ENCODE measurements around the gene EFCAB8. TPM values are rescaled to one million over a fixed set of nuclear protein-coding genes. Genes with fewer than 3 reads are reported as not detected.
"Not testable (repeated sequence)": the region's sequence is repeated elsewhere in the genome, so short reads cannot be mapped to it uniquely, and the experiment has no call there.

EFCAB8 gene
- total RNA-seq, 1 experiment from 2014 or later: not detected

GRCh38 chr20:32960849-32961731, 102.4 kb downstream of the EFCAB8 start:
- no peak overlapping the region for H2AFZ ChIP-seq (ENCODE audit: low read length)
- H3K27me3 ChIP-seq (ENCODE audit: low read length): peaks cover 50% of the 10 kb centered on the region
- no peak for ATAC-seq
- no peaks in the 10 kb centered on the region for H3F3A ChIP-seq (ENCODE audit: low read length, unreplicated experiment)
- H3K9me3 ChIP-seq (ENCODE audit: low read length): no peaks in the 10 kb centered on the region
- TF ChIP-seq EZH2phosphoT487 (IDR thresholded peaks at IDR 0.05; ENCODE audit: borderline replicate concordance, low read length) (no peak), EZH2 (IDR thresholded peaks at IDR 0.05; ENCODE audit: low read length, unreplicated experiment) (no peak)
- TF ChIP-seq, protein P1, sequence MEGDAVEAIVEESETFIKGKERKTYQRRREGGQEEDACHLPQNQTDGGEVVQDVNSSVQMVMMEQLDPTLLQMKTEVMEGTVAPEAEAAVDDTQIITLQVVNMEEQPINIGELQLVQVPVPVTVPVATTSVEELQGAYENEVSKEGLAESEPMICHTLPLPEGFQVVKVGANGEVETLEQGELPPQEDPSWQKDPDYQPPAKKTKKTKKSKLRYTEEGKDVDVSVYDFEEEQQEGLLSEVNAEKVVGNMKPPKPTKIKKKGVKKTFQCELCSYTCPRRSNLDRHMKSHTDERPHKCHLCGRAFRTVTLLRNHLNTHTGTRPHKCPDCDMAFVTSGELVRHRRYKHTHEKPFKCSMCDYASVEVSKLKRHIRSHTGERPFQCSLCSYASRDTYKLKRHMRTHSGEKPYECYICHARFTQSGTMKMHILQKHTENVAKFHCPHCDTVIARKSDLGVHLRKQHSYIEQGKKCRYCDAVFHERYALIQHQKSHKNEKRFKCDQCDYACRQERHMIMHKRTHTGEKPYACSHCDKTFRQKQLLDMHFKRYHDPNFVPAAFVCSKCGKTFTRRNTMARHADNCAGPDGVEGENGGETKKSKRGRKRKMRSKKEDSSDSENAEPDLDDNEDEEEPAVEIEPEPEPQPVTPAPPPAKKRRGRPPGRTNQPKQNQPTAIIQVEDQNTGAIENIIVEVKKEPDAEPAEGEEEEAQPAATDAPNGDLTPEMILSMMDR (conservative IDR thresholded peaks at IDR 0.05; ENCODE audit: low read depth, low read length): no peak
- no peak overlapping the region for H3K9ac ChIP-seq (ENCODE audit: low read length)
- no peak for DNase-seq
- ChIA-PET POLR2A (ENCODE audit: unreplicated experiment) (no interaction called here), CTCF (no interaction called here)
- no peaks in the 10 kb centered on the region for H3K36me3 ChIP-seq (ENCODE audit: low read depth, low read length)
- H3K27ac ChIP-seq (ENCODE audit: low read length): no peak overlapping the region
- no peaks in the 10 kb centered on the region for H3K9me2 ChIP-seq (replicated peaks; ENCODE audit: low read length)
- intact Hi-C loops (cut with micrococcal nuclease): no loop called here
- H3K4me3 ChIP-seq (ENCODE audit: low read length): no peak overlapping the region
- no TSS peak for BruUV-seq (replicated peaks)
- H3K4me1 ChIP-seq (ENCODE audit: insufficient read depth, low read length): no peaks in the 10 kb centered on the region
- no peaks in the 10 kb centered on the region for H3K79me2 ChIP-seq (ENCODE audit: low read length)
- H3K4me2 ChIP-seq (ENCODE audit: low read length): no peak overlapping the region
- H4K20me1 ChIP-seq (ENCODE audit: low read length): no peaks in the 10 kb centered on the region

DNA sequence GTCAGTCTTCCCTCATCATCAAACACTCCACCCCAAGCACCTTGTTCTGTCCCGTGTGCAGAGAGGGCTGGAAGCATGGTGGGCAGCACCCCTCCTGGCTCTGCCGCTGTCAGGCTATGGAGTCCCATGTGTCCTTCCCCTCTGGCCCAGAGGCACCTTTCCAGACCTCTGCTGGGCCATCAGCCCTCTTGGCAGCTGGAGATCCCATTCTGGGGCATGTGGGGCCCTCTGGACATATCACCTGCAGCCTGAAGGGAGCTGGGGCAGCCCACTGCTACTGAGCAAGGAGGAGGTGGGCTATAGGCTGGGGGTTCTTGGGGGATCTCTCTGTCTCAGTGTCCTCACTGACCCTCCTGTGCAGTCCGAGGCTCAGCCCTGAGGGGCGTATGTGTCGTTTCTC, 103.3 kb downstream of the EFCAB8 start:
- CTCF ChIA-PET: no interaction called here
- no peaks in the 10 kb centered on the region for H3K9me3 ChIP-seq (ENCODE audit: low read length)
- no peaks in the 10 kb centered on the region for H4K20me1 ChIP-seq (ENCODE audit: low read length)
- TF ChIP-seq EZH2 (IDR thresholded peaks at IDR 0.05; ENCODE audit: low read length, unreplicated experiment) (no peak), EZH2phosphoT487 (IDR thresholded peaks at IDR 0.05; ENCODE audit: borderline replicate concordance, low read length) (no peak)
- TF ChIP-seq, protein P1 (conservative IDR thresholded peaks at IDR 0.05; ENCODE audit: low read depth, low read length): no peak
- POLR2A ChIA-PET (ENCODE audit: unreplicated experiment): no interaction called here
- H3K9me2 ChIP-seq (replicated peaks; ENCODE audit: low read length): no peaks in the 10 kb centered on the region
- H3K36me3 ChIP-seq (ENCODE audit: low read depth, low read length): no peaks in the 10 kb centered on the region
- DNase-seq: no peak
- H2AFZ ChIP-seq (ENCODE audit: low read length): no peak overlapping the region
- intact Hi-C loops (cut with micrococcal nuclease): no loop called here
- no peak overlapping the region for H3K27ac ChIP-seq (ENCODE audit: low read length)
- H3K27me3 ChIP-seq (ENCODE audit: low read length): peaks cover 56% of the 10 kb centered on the region
- H3K4me2 ChIP-seq (ENCODE audit: low read length): no peak overlapping the region
- H3K4me1 ChIP-seq (ENCODE audit: insufficient read depth, low read length): no peaks in the 10 kb centered on the region
- H3K4me3 ChIP-seq (ENCODE audit: low read length): no peak overlapping the region
- H3K9ac ChIP-seq (ENCODE audit: low read length): no peak overlapping the region
- BruUV-seq (replicated peaks): no TSS peak
- no peaks in the 10 kb centered on the region for H3K79me2 ChIP-seq (ENCODE audit: low read length)
- no peak for ATAC-seq
- H3F3A ChIP-seq (ENCODE audit: low read length, unreplicated experiment): no peaks in the 10 kb centered on the region

DNA sequence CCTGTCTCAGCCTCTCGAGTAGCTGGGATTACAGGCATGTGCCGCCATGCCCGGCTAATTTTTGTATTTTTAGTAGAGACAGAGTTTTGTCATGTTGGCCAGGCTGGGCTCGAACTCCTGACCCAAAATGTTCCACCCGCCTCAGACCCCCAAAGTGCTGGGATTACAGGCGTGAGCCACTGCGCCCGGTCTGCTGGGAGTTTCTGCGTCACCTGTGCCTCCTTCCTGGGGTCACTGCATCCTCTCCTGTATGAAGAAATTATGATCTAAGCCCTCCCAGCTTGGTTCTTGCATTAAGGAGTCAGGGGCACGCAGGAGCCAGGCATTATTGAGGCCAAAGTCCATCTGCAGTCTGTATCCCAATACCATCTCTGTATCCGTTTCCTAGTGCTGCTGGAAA, 103.9 kb downstream of the EFCAB8 start:
- POLR2A ChIA-PET (ENCODE audit: unreplicated experiment); H3K4me2 ChIP-seq (ENCODE audit: low read length); CTCF ChIA-PET; intact Hi-C loops (cut with micrococcal nuclease); H3K9ac ChIP-seq (ENCODE audit: low read length); H3K79me2 ChIP-seq (ENCODE audit: low read length); H3K4me3 ChIP-seq (ENCODE audit: low read length); ATAC-seq; H3K36me3 ChIP-seq (ENCODE audit: low read depth, low read length); H3F3A ChIP-seq (ENCODE audit: low read length, unreplicated experiment); H4K20me1 ChIP-seq (ENCODE audit: low read length); H3K9me2 ChIP-seq (replicated peaks; ENCODE audit: low read length); H3K27ac ChIP-seq (ENCODE audit: low read length); H2AFZ ChIP-seq (ENCODE audit: low read length); H3K9me3 ChIP-seq (ENCODE audit: low read length); BruUV-seq (replicated peaks); DNase-seq; H3K4me1 ChIP-seq (ENCODE audit: insufficient read depth, low read length): not testable (repeated sequence)
- H3K27me3 ChIP-seq (ENCODE audit: low read length): peaks cover 60% of the 10 kb centered on the region
